GM12864 (cell line): Measurements from ENCODE around the gene ACMSD.
"Not testable (repeated sequence)": the region's sequence is repeated elsewhere in the genome, so short reads cannot be mapped to it uniquely, and the experiment has no call there.

ENCODE experiments used
- DNase-seq: peaks from one replicate; pipeline ENCODE4 v3.0.0-alpha.2; 2011; ENCODE audit warnings: low read depth
- H3K4me3 ChIP-seq: 2 replicates; pipeline ENCODE4 v1.5.1; 2011; ENCODE audit warnings: mild to moderate bottlenecking, low read depth, low read length, control low read depth
- TF ChIP-seq, protein P1 (sequence below): IDR thresholded peaks from 2 replicates; pipeline ENCODE4 v1.5.1; 2011; ENCODE audit warnings: low read depth, mild to moderate bottlenecking, moderate library complexity, low read length, control low read depth, inconsistent platforms; ENCODE audit errors: missing control alignments

Gene ACMSD

DNA sequence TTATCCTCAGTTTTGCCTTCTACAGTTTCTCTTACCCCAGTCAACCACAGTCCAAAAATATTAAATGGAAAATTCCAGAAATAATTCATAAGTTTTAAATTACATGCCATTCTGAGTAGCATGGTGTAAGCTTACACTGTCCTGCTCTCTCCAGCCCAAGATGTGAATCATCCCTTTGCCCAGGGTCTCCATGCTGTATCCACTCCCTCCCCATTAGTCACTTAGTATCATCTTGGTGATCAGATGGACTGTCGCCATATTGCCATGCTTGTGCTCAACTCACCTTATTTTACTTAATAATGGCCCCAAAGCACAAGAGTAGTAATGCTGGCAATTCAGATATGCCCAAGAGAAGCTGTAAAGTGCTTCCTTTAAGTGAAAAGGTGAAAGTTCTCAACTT lies 61.7 kb downstream of the ACMSD start:
- TF ChIP-seq, protein P1, sequence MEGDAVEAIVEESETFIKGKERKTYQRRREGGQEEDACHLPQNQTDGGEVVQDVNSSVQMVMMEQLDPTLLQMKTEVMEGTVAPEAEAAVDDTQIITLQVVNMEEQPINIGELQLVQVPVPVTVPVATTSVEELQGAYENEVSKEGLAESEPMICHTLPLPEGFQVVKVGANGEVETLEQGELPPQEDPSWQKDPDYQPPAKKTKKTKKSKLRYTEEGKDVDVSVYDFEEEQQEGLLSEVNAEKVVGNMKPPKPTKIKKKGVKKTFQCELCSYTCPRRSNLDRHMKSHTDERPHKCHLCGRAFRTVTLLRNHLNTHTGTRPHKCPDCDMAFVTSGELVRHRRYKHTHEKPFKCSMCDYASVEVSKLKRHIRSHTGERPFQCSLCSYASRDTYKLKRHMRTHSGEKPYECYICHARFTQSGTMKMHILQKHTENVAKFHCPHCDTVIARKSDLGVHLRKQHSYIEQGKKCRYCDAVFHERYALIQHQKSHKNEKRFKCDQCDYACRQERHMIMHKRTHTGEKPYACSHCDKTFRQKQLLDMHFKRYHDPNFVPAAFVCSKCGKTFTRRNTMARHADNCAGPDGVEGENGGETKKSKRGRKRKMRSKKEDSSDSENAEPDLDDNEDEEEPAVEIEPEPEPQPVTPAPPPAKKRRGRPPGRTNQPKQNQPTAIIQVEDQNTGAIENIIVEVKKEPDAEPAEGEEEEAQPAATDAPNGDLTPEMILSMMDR = no peak
- no peak overlapping the region for H3K4me3 ChIP-seq
- no peak for DNase-seq

DNA sequence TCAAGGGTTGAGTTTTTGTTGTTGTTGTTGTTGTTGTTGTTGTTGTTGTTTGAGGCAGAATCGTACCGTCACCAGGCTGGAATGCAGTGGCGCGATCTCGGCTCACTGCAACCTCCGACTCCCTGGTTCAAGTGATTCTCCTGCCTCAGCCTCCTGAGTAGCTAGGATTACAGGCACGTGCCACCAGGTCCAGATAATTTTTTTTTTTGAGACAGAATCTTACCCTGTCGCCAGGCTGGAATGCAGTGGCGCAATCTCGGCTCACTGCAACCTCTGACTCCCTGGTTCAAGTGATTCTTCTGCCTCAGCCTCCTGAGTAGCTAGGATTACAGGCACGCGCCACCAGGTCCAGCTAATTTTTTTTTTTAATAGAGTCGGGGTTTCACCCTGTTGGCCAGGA lies 65.3 kb downstream of the ACMSD start:
- H3K4me3 ChIP-seq, DNase-seq: not testable (repeated sequence)

DNA sequence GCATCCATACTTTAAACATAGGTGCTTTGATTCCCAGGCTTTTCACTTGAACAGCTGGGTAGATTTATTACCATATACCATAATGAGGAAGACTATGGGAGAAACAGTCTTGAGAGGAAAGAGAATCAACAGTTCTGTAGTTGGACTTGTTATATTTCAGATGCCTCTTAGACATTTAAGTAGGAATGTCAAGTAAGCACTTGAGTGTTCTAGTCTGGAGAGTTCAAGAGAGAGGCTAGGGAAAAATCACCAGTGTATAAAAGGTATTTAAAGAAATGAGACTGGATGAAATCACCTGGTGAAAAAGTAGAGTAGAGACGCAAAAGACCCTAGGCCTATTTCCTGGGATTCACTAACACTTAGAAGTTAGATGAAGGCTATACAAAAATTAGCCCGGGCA lies 66.8 kb downstream of the ACMSD start:
- TF ChIP-seq, protein P1 = no peak
- H3K4me3 ChIP-seq = no peak overlapping the region

GRCh38 chr2:134906726-134907125 lies 68.3 kb downstream of the ACMSD start:
- no peak overlapping the region for H3K4me3 ChIP-seq
- no peak for DNase-seq
- TF ChIP-seq, protein P1 = no peak

More for the DNA sequence above, 66.8 kb downstream of the ACMSD start:
- DNase-seq = no peak

GRCh38 chr2:134907441-134908116 lies 69.2 kb downstream of the ACMSD start:
- not testable (repeated sequence) for DNase-seq, H3K4me3 ChIP-seq

DNA sequence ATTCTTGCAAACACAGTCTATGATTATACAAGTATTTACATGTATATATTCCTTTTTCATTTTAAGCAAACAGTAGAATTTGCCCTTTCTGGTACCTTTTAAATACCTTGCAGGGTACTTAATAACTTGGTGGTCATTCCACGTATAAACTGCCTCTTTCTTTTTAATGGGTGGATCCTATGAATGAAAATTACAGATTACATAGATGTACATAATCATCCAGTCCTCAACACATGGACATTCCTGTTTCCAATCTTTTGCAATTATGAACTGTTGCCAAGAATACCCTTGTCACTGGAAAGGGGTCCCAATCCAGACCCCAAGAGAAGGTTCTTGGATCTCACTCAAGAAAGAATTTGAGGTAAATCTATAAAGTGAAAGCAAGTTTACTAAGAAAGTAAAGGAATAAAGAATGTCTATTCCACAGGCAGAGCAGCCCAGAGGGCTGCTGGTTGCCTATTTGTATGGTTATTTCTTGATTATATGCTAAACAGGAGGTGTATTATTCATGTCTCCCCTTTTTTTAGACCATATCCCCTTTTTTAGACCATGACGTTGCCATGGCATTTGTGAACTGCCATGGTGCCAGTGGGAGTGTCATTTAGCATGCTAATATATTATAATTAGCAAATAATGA lies 72.5 kb downstream of the ACMSD start:
- no peak for DNase-seq
- TF ChIP-seq, protein P1 = no peak
- no peak overlapping the region for H3K4me3 ChIP-seq

DNA sequence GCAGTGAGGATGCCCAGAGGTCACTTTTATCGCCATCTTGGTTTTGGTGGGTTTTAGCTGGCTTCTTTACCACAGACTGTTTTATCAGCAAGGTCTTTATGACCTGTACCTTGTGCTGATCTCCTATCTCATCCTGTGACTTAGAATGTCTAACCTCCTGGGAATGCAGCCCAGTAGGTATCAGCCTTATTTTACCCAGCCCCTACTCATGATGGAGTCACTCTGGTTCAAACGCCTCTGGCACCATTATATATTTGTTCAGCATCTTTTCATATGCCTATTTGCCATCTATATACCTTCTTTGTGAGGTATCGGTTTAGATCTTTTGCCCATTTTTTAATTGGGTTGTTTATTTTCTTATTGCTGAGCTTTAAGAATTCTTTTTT lies 73.0 kb downstream of the ACMSD start:
- DNase-seq = no peak
- no peak overlapping the region for H3K4me3 ChIP-seq
- TF ChIP-seq, protein P1 = no peak

GRCh38 chr2:134912361-134912760 lies 73.9 kb downstream of the ACMSD start:
- no peak overlapping the region for H3K4me3 ChIP-seq
- DNase-seq = no peak
- TF ChIP-seq, protein P1 = no peak
